Endothelial cell of umbilical vein (primary cell): ENCODE measurements around the gene CCR5.

ENCODE experiments used
- EZH2 ChIP-seq: IDR thresholded peaks from 2 replicates; pipeline ENCODE4 v1.6.1; 2012; ENCODE audit warnings: borderline replicate concordance, low read depth, mild to moderate bottlenecking, moderate library complexity, low read length, inconsistent platforms; ENCODE audit not compliant: severe bottlenecking
- MYC ChIP-seq: IDR thresholded peaks from one replicate; pipeline ENCODE4 v1.6.1; 2011; ENCODE audit warnings: mild to moderate bottlenecking, low read depth, low read length
- POLR2A ChIP-seq: IDR thresholded peaks from 2 replicates; pipeline ENCODE4 v1.6.1; 2012; ENCODE audit warnings: low read depth, mild to moderate bottlenecking, control low read depth, low read length
- POLR2AphosphoS5 ChIP-seq: IDR thresholded peaks from 2 replicates; pipeline ENCODE4 v1.6.1; 2012; ENCODE audit warnings: low read depth, mild to moderate bottlenecking, control low read depth, low read length, moderate library complexity; ENCODE audit not compliant: insufficient read depth
- TF ChIP-seq, protein P1 (sequence below): IDR thresholded peaks from 2 replicates; pipeline ENCODE4 v1.6.1; 2011; ENCODE audit not compliant: insufficient read depth, insufficient read length
- TF ChIP-seq, protein P2 (sequence below), 2 donors: IDR thresholded peaks; 1 replicate in 1 of 2; 2 replicates in 1 of 2; pipeline ENCODE4 v1.5.1; 2011; ENCODE audit warnings: low read length in 2 of 2, mild to moderate bottlenecking in 2 of 2, moderate library complexity in 2 of 2, control low read depth in 1 of 2, inconsistent platforms in 1 of 2, low read depth in 1 of 2; ENCODE audit not compliant: insufficient read depth in 1 of 2; ENCODE audit errors: extremely low read depth in 1 of 2

DNA sequence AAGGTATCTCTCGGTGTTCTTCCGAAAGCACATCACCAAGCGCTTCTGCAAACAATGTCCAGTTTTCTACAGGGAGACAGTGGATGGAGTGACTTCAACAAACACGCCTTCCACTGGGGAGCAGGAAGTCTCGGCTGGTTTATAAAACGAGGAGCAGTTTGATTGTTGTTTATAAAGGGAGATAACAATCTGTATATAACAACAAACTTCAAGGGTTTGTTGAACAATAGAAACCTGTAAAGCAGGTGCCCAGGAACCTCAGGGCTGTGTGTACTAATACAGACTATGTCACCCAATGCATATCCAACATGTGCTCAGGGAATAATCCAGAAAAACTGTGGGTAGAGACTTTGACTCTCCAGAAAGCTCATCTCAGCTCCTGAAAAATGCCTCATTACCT is 12.3 kb upstream of the CCR5 start:
- TF ChIP-seq POLR2A (no peak), MYC (no peak), POLR2AphosphoS5 (no peak), EZH2 (no peak)
- TF ChIP-seq, protein P1, sequence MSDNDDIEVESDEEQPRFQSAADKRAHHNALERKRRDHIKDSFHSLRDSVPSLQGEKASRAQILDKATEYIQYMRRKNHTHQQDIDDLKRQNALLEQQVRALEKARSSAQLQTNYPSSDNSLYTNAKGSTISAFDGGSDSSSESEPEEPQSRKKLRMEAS, result no peak
- TF ChIP-seq, protein P2, sequence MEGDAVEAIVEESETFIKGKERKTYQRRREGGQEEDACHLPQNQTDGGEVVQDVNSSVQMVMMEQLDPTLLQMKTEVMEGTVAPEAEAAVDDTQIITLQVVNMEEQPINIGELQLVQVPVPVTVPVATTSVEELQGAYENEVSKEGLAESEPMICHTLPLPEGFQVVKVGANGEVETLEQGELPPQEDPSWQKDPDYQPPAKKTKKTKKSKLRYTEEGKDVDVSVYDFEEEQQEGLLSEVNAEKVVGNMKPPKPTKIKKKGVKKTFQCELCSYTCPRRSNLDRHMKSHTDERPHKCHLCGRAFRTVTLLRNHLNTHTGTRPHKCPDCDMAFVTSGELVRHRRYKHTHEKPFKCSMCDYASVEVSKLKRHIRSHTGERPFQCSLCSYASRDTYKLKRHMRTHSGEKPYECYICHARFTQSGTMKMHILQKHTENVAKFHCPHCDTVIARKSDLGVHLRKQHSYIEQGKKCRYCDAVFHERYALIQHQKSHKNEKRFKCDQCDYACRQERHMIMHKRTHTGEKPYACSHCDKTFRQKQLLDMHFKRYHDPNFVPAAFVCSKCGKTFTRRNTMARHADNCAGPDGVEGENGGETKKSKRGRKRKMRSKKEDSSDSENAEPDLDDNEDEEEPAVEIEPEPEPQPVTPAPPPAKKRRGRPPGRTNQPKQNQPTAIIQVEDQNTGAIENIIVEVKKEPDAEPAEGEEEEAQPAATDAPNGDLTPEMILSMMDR (IDR thresholded peaks at IDR 0.05; ENCODE audit: extremely low read depth in 1 of 2, insufficient read depth in 1 of 2, low read depth in 1 of 2, low read length in 2 of 2), result no peak
